ENCODE results near the gene TFB2M. TPM values are rescaled to one million over a fixed set of nuclear protein-coding genes. Genes with fewer than 3 reads are reported as not detected.

Gene TFB2M
- total RNA-seq, result 15.1 and 17.0 TPM in 2 replicates

GRCh38 chr1:246566128-246566812 is at the start of gene TFB2M, which contains the start of gene CNST:
Gene TFB2M, minus strand, starts transcription at chr1:246566261. Its CDS starts 123 bp downstream, at chr1:246566138.
Gene CNST, plus strand, starts transcription at chr1:246566456. Its CDS starts 25,107 bp downstream, at chr1:246591563.

GRCh38 chr1:246506674-246507481 is 59.2 kb downstream of the TFB2M start, which contains the start of gene SMYD3:
Gene SMYD3, minus strand, starts transcription at chr1:246507279.

Other genes starting within 250 kb of the TFB2M start
- gene SMYD3, start 59.0 kb downstream of the TFB2M start, total RNA-seq, result 15.9 and 17.8 TPM in 2 replicates
- 12.0 and 18.5 TPM in 2 replicates for gene CNST, start 195 bp upstream of the TFB2M start, total RNA-seq
- 17.0 and 17.5 TPM in 2 replicates for gene SCCPDH, start 158.1 kb upstream of the TFB2M start, total RNA-seq